ENCODE data around the gene SIPA1L3.

SIPA1L3 gene

GRCh38 chr19:38072776-38073750 lies 166.1 kb downstream of the SIPA1L3 start:
- H3K4me3 ChIP-seq (ENCODE audit: low read depth, low read length) = no peak overlapping the region
- TF ChIP-seq CTCF (conservative IDR thresholded peaks at IDR 0.05; ENCODE audit: low read depth, low read length) = no peak
- DNase-seq (ENCODE audit: low read depth) = peak; percentile 70

DNA sequence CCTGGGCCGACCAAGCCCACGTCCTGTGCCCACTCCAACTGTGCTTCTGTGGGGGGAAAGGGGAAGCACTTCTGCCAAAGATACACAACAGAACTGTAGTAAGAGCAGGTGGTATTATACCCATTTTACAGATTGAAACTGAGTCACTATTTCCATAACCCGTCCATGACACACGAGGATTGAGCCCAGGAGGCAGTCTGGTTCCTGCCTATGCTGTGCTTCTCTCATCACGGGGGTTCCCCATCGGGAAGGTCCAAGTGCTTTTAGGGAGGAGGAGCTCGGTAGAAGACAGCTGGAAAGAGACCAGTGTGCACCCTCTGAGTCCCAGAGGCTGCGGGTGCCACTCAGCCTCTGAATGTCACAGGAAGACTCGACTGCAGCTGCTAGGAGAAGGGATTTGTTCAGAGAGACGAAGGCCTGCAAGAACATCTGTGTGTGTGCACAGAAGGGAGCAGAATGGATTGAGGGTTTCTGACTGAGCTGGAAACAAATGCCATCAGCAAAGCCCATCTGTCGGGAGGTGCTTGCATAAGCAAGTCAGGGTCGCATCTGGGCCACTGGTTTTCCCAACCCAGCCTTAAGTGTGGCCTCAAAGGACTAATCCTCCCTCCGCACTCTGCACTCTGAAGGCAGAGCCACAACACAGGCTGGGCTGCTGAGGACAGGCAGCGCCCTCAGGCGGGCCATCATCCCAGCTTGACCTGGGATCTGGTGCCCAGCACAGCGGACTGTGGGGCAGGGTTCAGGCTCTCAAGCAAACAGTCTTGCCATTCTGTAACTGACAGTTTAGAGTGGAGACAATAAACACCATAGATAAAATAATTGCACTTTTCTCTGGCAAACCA lies 167.1 kb downstream of the SIPA1L3 start:
- peak; percentile 27 for TF ChIP-seq CTCF (conservative IDR thresholded peaks at IDR 0.05; ENCODE audit: low read depth, low read length)
- DNase-seq (ENCODE audit: low read depth) = peak; percentile 21
- H3K4me3 ChIP-seq (ENCODE audit: low read depth, low read length) = no peak overlapping the region

GRCh38 chr19:38076337-38076736 lies 169.3 kb downstream of the SIPA1L3 start:
- no peak for DNase-seq (ENCODE audit: low read depth)
- TF ChIP-seq CTCF (conservative IDR thresholded peaks at IDR 0.05; ENCODE audit: low read depth, low read length) = no peak
- no peak overlapping the region for H3K4me3 ChIP-seq (ENCODE audit: low read depth, low read length)

DNA sequence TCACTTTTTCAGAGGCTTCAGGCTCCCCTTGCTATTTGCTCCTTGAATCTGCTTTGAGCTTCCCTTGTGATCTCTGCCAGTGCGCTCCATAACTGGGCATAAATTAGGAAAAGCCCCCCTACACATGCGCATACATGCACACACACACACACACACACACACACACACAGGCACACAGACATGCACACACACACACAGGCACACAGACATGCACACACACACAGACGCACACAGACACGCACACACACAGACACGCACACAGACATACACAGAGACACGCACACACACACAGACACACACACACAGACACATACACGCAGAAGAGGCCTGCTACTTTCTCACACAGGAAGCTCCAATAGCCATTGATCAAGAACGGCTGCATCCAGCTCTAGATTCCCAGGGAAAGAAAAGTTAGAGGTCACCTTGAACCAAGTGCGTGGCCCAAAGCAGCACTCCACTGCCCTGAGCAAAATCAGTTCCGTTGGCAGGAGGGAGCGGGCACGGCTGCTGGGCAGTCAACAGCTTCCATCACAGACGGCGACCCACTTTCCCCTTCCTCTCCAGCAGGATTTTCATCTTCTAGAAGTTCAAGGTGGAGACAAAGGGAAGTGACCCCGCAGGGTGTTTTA lies 171.4 kb downstream of the SIPA1L3 start:
- no peak for DNase-seq (ENCODE audit: low read depth)
- no peak for TF ChIP-seq CTCF (conservative IDR thresholded peaks at IDR 0.05; ENCODE audit: low read depth, low read length)

DNA sequence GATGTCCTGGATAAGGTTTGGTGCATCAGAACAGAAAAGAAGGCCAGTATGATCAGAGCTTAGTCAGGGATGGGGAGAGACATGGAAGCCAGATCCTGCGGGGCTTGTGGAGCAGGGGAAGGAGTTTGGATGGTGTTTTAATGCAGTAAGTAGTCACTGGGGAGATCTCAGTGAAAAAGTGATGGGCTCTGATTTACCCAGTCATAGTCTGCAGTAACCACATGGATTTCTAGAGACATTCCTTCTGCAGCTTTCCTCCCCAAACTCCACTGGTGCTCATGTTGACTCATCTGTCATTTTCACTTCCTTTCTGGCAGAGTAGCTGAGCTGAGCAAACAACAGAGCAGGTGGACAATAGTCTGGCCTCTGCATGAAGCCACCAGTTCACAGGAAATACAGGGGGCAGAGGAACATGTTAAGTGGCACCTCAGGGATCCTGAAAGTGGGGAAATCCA lies 172.9 kb downstream of the SIPA1L3 start:
- H3K4me3 ChIP-seq (ENCODE audit: low read depth, low read length) = no peak overlapping the region
- DNase-seq (ENCODE audit: low read depth) = peak; percentile 87
- no peak for TF ChIP-seq CTCF (conservative IDR thresholded peaks at IDR 0.05; ENCODE audit: low read depth, low read length)

More for the DNA sequence above, 171.4 kb downstream of the SIPA1L3 start:
- H3K4me3 ChIP-seq (ENCODE audit: low read depth, low read length) = no peak overlapping the region

- H3K4me3 ChIP-seq (ENCODE audit: low read depth, low read length) = no peak overlapping the region
- TF ChIP-seq CTCF (conservative IDR thresholded peaks at IDR 0.05; ENCODE audit: low read depth, low read length) = no peak
- no peak for DNase-seq (ENCODE audit: low read depth)
These were observed 174.7 kb downstream of the SIPA1L3 start for GRCh38 chr19:38081547-38082255.

Measured in choroid plexus epithelial cell (primary cell).